BJ (cell line): Measurements from ENCODE around the gene MAPK14. TPM values are rescaled to one million over a fixed set of nuclear protein-coding genes. Genes with fewer than 3 reads are reported as not detected.

Experiments used
- CTCF ChIA-PET: fragments of 350-600 bp; formaldehyde crosslinking; extraction: SDS; loops from one replicate; lab custom pipeline; 2021; ENCODE audit warnings: antibody characterized with exemption, inconsistent platforms; lab: Yijun Ruan, JAX
- POLR2A ChIA-PET: fragments of 300-600 bp; sonication (Branson Sonifier 250); formaldehyde crosslinking; extraction: SDS; loops from one replicate; lab custom pipeline; 2021; ENCODE audit warnings: antibody characterized with exemption; lab: Charles Lee
- DNase-seq: peaks from one replicate; pipeline ENCODE4 v3.0.0-alpha.2; 2011; ENCODE audit warnings: low read depth
- H3K27me3 ChIP-seq: 2 replicates; pipeline ENCODE4 v1.6.0; 2011; ENCODE audit warnings: low read length; ENCODE audit not compliant: control insufficient read depth, insufficient read depth
- H3K36me3 ChIP-seq: 2 replicates; pipeline ENCODE4 v1.5.1; 2011; ENCODE audit warnings: low read length; ENCODE audit not compliant: control insufficient read depth, insufficient read depth
- H3K4me3 ChIP-seq: 2 replicates; pipeline ENCODE4 v1.5.1; 2011; ENCODE audit warnings: low read depth, mild to moderate bottlenecking, control low read depth, low read length
- polyA plus RNA-seq: library from polyadenylated mRNA; depleted of rRNA; stranded (reverse); fragments of >200 nt; gene quantifications from 2 replicates; pipeline ENCODE4 v1.2.3, GENCODE V29; 2011
- TF ChIP-seq, protein P1 (sequence below): IDR thresholded peaks from 2 replicates; pipeline ENCODE4 v1.5.1; 2011; ENCODE audit warnings: low read depth, mild to moderate bottlenecking, control low read depth, inconsistent platforms, low read length, moderate library complexity; ENCODE audit not compliant: insufficient read depth

MAPK14 gene
- polyA plus RNA-seq, 1 experiment, result 33.9 TPM

DNA sequence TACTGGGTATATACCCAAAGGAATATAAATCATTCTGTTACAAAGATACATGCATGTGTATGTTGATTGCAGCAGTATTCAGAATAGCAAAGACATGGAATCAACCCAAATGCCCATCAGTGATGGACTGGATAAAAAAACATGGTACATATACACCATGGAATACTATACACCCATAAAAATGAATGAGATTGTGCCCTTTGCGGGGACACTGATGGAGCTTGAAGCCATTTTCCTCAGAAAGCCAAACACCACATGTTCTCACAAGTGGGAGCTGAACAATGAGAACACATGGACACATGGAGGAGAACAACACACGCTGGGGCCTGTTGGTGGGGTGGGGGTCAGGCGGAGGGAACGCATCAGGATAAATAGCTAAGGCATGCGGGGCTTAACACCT is 61.4 kb downstream of the MAPK14 start:
- Histone ChIP-seq H3K27me3 (no peaks in the 10 kb centered on the region), H3K36me3 (peaks cover 3% of the 10 kb centered on the region), H3K4me3 (no peak overlapping the region)
- CTCF ChIA-PET, result interaction anchor here (1.0 kb wide), 1 partner anchor 11 kb away, joined by 3 read pairs; no protein-coding TSS in a partner anchor
- DNase-seq, result no peak
- TF ChIP-seq, protein P1, sequence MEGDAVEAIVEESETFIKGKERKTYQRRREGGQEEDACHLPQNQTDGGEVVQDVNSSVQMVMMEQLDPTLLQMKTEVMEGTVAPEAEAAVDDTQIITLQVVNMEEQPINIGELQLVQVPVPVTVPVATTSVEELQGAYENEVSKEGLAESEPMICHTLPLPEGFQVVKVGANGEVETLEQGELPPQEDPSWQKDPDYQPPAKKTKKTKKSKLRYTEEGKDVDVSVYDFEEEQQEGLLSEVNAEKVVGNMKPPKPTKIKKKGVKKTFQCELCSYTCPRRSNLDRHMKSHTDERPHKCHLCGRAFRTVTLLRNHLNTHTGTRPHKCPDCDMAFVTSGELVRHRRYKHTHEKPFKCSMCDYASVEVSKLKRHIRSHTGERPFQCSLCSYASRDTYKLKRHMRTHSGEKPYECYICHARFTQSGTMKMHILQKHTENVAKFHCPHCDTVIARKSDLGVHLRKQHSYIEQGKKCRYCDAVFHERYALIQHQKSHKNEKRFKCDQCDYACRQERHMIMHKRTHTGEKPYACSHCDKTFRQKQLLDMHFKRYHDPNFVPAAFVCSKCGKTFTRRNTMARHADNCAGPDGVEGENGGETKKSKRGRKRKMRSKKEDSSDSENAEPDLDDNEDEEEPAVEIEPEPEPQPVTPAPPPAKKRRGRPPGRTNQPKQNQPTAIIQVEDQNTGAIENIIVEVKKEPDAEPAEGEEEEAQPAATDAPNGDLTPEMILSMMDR, result no peak
- POLR2A ChIA-PET, result no interaction called here

DNA sequence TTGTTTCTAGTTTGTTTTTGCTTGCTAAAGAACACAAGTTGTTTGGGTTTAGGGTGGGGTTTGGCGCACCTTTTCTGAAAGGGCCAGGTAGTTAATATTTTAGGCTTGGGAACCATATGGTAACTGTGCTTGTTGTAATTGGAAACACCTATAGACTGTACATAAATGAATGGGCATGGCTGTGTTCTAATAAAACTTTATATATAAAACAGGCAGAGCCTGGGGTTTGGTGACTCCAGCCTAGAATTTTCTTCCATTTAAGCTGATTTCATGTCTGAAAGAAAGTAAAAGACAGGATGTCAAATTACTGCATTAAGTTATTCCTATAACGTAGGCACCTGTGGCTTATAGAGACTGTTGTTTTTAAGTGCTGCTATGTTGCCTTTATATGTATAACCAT is 66.6 kb downstream of the MAPK14 start:
- DNase-seq, result no peak
- ChIA-PET POLR2A (no interaction called here), CTCF (interaction anchor here (0.7 to 7.2 kb wide), 26 partner anchors 10 to 357 kb away, joined by 3 to 117 read pairs (median 5); partner anchors contain the start of gene MAPK14)
- TF ChIP-seq, protein P1, result no peak
- H3K36me3 ChIP-seq, result peaks cover 1% of the 10 kb centered on the region; the same call in 1 of the 2 replicates
- H3K27me3 ChIP-seq, result no peaks in the 10 kb centered on the region
- no peak overlapping the region for H3K4me3 ChIP-seq

DNA sequence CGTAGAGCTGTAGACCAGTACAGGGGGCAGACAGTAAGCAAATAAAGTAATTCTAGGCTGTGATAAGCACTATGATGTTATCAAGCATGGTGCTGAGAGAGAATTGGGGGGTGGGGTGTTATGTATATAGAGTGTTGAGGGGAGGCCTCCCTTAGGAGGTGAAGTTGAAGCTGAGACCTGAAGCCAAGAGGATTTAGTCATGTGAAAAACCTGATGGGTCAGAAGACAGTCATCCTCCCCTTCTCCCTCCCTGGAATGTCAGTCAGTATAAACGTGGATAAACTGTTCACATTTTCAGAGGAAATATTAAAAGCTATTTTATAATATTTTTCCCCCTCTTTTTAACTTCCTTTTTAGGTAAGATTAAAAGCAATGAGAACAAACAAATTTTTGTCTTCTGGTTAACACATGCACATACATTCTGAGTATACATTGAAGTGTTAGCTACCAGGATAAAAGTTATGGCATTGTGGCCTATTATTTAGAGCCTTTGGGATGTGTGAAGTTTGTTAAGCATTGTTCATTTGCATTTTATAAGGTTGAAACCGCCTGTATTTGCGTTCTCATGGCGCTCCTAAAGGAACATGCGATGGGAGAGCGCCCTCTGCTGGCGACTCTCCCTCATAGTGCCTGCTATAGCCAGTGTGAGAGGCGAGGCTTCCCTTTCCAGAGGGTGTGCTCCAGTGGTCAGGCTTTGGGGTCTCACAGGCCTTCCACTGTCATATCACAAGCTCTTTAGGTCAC is 67.3 kb downstream of the MAPK14 start:
- H3K36me3 ChIP-seq, result peaks cover 1% of the 10 kb centered on the region; the same call in 1 of the 2 replicates
- ChIA-PET POLR2A (no interaction called here), CTCF (interaction anchor here (0.6 to 7.2 kb wide), 36 partner anchors 9 to 359 kb away, joined by 3 to 117 read pairs (median 4); partner anchors contain the start of gene MAPK14)
- H3K27me3 ChIP-seq, result no peaks in the 10 kb centered on the region
- H3K4me3 ChIP-seq, result no peak overlapping the region
- DNase-seq, result no peak
- TF ChIP-seq, protein P1, result peak; percentile 93

DNA sequence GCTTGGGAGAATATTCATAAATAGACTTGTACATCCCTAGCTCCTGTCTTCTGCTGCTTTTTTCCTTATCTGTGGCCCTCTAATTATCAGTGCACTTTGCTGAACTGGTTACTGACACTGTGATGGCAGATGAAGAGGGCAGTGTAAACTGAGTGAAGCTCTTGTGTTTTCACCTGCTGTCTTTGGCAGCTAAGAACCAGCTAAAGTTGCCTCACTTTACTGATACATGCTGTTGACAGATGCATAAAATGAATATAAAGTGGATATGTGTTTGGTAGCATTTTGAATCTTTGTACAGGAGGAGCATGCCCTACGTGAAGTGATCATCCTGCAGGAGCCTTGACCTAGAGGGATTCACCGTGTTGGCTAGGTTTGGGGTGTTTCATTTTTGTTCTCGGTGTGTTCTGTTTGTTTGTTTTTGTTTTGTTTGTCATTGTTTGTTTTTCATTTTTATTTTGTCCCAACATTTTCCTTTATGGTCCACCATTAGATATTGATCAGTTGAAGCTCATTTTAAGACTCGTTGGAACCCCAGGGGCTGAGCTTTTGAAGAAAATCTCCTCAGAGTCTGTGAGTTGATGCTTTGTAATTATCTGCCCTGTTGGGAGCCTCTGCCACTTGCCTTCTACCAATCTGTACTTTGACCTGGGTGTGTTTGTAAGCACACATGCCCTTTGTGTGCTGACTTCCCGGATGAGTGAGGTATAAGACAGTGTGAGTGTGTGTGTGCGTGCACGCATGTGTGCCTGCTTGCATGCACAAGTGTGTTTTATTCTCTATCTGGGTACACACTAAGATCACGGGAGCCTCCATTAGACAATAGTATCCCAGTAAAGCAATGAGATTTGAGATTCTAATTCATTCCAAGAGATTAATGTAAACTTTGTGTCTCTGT is 68.1 kb downstream of the MAPK14 start:
- Histone ChIP-seq H3K36me3 (peaks cover 1% of the 10 kb centered on the region; the same call in 1 of the 2 replicates), H3K4me3 (no peak overlapping the region), H3K27me3 (no peaks in the 10 kb centered on the region)
- POLR2A ChIA-PET, result no interaction called here
- DNase-seq, result no peak
- TF ChIP-seq, protein P1, result no peak
- CTCF ChIA-PET, result interaction anchor here (0.6 to 7.2 kb wide), 27 partner anchors 9 to 360 kb away, joined by 3 to 117 read pairs (median 4); partner anchors contain the start of gene MAPK14
